ENCODE results near the gene CIAO1.
"Not testable (repeated sequence)": the region's sequence is repeated elsewhere in the genome, so short reads cannot be mapped to it uniquely, and the experiment has no call there.

The CIAO1 gene

DNA sequence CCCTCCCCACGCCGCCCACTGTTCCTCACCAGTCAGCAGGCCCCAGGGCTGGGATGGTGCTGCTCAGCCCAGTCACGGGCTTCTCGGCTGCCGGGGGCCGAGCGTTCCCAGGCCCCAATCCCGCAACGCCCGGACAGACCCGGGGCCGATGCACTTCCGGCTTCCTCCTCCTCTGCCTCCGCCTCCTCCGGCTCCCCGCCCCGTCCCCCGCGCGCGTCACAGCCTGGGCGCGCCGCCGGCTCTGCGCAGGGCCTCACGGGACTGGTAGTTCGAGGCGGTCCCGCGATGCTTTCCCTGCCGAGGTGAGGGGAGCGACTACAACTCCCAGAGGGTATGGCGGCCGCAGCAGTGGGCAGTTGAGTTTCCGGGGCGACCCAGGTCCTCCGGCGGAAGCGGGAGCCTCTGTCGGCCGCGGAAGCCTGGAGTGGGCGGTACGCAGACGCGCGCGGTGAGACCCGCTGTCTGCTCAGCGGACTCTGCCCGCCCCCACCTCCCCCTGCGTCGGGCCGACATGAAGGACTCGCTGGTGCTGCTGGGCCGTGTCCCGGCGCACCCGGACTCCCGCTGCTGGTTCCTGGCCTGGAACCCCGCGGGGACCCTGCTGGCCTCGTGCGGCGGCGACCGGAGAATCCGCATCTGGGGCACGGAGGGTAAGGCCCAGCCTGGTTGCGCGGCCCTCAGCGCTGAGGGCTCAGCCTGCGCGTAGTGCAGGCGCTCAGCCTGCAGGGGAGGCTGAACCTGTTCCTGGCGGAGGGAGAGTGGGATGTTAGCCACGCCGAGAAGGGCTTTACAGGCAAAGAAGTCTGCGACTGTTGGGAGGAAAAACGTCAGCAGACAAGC, at the start of gene CIAO1, which contains the start of gene TMEM127:
CIAO1 (plus strand) TSS at position 386 of the 840 bp plus-strand sequence; CDS start at position 512, 126 bp downstream.
TMEM127 (minus strand) TSS at position 158 of the 840 bp plus-strand sequence. CDS start 616 bp downstream, outside the sequence.
- DNase-seq, result peak; percentile 97 to 98

DNA sequence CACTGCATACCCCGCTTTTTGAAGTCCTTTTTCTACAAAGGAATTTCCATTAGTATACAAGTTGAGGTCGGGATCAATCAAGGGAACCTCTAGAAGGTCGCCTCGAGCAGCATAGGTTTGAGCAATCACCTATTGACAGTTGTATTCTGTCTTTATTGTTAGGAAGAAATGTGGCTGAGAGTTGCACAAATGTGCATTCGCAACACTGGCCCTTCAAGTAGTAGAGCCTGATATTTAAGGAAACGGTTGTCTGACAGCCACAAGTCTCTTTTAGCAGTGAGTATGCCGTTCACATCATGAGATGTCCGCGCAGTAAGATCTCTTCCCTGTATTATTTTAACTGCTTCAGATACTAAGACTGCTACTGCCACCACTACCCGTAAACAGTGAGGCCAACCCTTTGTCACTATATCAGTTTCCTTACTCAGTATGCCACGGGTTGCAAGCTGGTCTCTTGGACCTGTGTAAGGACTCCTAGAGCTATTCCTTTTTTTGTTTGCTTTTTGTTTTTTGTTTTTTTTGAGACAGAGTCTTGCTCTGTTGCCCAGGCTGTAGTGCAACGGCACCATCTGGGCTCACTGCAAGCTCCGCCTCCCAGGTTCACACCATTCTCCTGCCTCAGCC, 47.4 kb upstream of the CIAO1 start:
- DNase-seq, result no peak

DNA sequence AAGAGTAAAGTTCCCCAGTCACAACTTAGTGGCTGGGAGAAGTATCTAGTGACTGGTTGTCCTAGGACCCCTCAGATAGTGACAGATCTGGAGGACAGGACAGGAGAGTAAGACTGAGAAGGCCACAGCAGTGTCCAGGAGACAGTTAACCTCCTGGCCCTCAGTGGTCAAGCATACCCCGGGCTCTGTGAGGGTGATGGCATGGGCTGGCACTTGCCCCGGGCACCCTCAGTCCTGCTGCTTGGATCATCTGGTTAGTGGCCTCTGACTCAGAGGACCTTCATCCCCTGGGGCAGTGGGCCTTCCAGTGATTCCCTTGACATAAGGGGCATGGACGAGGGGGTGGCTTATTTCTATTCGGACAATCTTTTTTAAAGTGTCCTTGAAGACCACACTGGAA, 46.1 kb upstream of the CIAO1 start:
- not testable (repeated sequence) for DNase-seq

DNA sequence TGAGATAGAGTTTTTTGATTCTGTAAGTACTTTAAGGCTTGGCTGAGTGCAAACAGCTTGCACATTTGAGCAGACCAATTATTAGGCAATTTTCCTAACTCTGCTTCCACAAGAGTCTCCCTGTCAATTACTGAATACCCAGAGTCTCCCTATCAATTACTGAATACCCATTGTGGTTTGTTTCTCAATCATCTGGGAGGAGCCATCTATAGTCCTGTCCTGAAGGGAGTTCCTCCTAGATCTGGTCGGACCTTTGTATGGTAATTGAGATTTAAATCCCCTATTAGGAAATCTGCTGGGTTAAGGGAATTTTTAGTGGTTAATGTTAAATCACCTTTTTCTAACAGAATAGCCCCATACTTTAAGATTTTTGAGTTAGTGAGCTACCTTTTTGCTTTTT, 44.9 kb upstream of the CIAO1 start:
- not testable (repeated sequence) for DNase-seq

DNA sequence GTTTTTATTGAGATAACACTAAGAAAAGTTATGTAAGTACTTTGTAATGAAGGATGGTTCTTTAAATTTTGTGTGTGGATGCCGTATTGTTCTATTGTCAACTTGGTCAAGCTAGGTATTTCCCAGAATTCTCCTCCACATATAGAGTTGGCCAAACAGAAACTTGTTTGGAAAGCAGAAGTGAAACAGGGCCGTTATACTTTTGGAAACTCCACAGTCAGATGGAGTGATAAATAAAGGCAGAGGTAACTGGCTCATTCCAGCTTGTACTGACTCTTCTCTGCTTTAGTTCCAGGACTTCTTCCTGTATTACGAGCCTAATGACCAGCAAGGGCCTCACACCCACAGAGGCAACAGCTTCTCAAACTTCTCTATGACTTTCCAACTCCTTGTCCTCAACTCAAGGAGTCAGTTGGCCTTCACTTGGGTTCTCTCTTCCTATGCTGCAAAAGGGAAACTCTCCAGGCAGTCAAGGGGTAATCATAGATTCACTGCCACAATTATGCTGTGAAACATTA, 41.0 kb upstream of the CIAO1 start:
- peak; percentile 21 to 33 for DNase-seq

DNA sequence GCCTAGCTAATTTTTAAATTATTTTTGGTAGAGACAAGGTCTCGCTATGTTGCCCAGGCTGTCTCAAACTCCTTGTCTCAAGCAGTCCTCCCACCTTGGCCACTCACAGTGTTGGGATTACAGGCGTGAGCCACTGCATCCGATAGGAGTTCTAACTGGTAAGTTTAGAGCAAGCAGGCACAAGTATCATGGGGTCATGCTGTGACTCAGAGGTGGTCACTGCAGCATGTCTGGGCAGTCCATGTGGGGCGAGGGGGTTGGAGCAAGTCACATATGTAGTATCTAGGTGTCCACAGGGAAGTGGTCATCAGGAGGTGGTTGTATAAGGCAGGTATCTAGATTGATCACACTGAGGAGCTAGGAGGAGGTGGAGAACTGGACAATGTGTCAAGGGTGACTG, 34.7 kb upstream of the CIAO1 start:
- DNase-seq, result no peak

DNA sequence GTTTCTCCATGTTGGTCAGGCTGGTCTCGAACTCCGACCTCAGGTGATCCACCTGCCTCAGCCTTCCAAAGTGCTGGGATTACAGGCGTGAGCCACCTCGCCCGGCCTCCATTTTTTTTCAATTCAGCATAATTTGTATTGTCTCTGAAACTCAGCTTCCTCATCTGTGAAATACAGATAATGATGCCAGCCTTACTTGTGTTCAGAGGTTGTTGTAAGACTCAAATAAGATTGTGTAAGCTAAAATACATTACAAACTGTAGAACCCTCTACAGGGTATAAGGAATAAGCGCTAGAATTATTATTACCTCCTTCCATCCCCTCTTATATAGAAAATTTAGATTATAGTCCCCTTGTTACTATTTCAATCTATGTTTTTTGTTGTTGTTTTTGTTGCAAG, 32.6 kb upstream of the CIAO1 start:
- DNase-seq, result no peak

DNA sequence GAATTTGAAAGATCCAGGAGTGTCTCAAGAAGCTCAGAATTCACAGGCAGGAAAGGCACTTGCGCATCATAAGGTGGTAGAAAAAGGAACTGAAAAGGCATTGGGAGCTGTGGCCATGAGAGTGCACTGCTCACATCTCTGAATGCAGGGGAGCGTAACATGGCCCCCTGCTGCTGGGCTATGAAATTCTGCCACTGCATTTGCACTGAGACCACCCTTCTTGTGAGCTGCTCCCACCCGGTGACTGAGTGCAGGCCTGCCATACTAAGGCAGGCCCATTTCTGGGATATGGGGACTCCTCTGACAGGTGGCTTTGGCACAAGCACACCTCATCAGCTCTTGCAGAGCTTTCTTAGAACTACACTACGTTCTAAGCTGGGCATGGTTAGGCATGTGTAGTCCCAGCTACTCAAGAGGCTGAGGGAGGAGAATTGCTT, 32.1 kb upstream of the CIAO1 start:
- peak in 1 of 2 donors; percentile 13 for DNase-seq

DNA sequence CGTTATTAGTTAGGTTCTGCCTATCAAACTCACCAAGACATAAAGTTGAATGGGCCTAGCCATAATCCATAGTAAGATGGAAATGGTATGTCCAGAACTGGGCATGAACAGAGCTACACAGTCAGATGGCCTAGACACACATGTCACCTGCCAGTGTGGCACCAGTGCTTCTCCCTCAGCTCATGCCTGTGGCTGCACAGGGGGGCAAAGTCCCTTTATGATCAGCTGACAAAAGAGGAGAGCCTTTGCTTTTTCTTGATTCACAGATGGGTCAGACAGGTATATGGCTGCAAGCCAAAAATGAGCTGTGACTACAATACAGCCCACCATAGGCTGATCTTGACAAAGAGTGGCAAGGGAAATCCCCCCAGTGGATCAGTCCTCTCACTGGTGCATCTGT, 29.1 kb upstream of the CIAO1 start:
- no peak for DNase-seq

DNA sequence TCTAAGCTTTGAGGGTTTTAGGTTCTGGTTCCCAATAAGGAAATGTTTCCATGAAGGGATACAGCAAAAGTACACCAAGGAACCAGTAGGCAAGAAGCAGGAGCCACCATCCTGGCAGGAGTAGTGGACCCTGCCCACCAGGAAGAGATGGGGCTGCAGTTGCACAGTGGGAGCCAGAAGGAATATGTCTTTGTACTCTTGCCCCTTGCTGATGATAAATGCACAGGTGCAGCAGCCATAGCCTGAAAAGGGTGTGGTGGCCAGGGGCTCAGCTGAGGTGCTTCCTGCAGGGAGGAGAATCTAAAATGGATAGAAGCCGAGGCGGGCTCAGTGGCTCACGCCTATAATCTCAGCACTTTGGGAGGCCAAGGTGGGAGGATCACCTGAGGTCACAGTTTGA, 27.8 kb upstream of the CIAO1 start:
- DNase-seq, result no peak

DNA sequence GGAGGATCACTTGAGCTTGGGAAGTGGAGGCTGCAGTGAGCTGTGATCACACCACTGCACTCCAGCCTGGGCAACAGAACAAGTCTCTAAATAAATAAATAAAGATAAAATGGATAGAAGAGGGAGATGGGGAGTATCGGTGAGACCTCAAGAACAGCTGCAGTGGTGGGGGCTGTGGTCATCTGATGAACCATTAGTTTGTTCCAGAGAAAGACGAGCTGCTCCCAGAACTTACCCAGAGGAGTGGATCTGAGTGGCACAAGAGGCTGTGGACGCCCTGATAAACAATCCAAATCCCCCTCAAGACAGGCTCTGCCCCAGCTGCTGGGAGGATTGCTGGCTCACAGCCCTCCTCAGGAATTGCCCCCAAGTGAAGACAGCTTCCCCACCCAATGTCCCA, 26.9 kb upstream of the CIAO1 start:
- DNase-seq, result no peak

DNA sequence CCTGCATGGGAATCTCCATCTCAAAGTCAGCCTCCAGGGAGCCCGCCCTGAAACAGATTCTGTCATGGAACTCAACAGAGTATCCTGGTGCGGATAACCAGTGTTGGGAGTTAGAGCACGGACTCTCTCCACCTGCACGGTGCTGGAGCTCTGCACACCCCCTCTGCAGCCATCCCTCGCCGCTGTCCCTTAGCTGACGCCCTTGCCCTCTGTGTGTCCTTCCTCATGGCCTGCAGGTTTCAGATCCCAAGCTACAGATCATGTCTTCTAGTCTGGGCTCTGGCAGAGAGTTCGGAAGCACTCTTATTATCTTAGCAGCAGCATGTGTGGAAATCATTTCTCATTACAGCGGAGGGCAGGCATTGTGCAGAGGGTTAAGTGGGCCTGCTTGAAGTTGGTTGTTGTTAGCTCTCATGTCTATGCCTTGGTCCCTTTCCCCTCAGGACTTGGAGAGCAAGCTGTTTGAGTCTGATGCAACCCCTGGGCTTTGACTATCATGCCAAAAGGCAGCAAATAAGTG, 26.2 kb upstream of the CIAO1 start:
- no peak for DNase-seq

DNA sequence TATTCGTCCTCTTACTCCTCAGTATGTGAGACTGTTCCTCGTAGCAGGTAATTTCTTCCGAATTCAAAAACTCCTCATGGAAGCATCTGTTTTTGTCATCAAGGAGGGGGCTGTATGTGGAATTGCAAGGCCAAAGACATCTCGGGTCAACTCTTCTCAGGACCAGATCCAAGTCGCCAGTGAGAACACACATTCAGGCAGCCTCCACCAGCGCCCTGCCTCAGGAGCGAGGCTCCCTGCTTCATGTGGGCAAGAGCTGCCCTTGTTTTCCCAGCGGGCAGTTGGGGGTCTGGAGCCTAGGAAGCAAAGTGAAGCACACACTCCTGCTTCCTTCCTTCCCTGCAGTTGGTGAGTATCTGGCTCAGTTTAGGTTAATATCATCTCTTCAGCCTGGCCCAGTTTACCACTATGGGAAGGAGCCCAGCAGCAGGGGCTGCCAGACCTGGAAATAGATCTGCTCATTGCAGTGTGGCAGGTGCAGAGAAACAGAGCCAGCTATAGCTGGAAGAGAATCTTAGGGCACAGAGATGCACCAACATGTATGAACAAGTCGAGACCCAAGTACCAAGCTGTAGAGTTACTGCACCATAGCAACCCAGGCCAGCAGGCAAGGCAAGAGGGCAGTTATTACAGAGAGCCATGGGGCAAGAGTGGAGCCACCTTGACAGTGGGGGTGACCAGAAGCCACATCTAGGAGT, 25.5 kb upstream of the CIAO1 start:
- no peak for DNase-seq

DNA sequence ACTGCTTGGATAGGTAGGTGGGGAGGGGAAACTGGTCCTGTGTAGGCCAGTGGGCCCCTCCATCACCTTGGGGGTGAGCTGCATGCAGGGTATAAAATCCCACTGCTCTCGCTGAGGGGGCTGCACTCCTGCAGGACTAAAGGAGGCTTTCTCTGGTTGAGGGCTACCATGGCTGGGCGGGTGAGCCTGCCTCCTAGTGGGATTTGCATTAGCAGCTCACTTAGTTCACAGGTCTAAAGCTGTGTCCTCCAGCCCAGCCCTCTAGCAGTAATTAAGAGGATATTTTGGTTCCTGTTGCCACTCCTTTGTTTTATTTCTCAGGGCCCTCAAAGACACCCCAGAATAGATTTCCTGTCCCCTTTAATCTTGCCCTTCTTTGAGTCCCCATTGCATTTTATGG, 24.8 kb upstream of the CIAO1 start:
- no peak for DNase-seq

DNA sequence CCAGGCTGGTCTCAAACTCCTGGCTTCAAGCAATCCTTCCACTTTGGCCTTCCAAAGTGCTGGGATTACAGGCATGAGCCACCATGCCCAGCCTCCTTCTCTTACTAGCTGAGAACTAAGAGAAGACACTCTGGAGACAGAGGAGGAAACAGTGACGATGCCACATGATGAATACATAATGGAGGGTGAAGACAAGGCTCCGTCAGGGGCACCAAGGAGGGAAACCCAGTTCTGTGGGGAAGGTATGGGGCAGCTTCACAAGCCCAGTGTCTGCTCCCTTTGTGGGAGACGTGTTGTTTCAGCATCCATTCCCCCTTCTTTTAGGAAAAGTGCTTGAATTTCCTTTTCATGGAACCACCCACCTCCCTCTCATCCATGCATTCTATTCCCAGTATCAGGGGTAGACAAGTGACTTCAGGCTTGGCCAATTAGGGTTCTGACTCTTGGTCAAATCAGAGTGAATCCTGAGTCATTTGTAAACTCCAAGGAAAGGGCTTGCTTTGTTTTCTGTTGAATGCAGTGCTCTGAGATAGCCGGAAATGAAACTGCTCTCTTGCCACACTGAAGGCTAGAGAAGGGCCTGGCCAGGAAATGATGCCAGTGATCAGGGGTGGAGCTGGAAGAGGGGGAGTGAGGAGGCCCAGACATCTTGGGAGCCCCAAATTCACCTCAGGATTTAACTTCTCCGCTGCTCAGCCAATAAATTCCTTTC, 24.0 kb upstream of the CIAO1 start:
- peak; percentile 76 for DNase-seq

DNA sequence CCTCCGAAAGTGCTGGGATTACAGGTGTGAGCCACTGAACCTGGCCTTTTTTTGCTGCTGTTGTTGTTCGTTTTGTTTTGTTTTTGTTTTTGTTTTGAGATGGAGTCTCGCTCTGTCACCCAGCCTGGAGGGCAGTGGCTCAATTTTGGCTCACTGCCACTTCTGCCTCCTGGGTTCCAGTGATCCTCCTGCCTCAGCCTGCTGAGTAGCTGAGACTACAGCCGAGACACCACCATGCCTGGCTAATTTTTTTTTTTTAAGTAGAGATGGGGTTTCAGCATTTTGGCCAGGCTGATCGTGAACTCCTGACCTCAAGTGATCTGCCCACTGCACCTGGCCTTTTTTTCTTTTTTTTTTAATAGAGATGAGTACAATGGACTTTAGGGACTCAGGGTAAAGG, 22.2 kb upstream of the CIAO1 start:
- no peak for DNase-seq

DNA sequence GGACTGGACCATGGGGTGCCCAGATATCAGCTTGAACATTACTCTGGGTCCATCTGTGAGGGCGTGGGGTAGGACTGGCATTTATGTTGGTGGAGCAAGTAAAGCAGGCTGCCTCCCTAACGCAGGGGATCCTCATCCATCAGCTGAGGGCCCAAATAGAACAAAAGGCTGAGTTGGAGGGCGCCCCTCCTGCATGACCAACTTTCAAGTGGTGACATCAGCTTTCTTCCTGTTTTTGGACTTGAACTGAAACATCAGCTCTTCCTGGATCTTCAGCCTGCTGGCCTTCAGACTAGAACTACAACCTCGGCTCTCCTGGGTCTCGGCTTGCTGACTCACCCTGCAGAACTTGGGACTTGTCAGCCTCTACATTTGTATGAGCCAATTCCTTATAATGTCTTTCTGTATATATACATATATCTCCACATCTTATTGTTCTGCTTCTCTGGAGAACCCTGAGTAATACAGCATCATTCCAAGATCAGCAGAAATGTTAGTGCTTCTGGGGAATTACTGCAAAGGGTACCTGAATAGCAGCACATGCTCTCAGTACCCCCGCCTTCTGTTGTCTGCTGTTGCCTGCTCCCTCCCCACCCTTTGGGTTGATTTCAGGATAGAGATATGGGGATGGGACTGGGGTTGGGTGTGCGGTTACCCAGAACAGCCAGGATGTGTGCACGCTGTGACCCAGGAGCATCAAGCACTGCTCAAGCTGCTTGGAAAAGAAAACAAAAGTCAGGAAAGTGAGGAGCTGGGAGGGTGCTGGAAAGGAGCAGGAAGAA, 20.2 kb upstream of the CIAO1 start:
- peak in 1 of 2 donors; percentile 69 for DNase-seq

DNA sequence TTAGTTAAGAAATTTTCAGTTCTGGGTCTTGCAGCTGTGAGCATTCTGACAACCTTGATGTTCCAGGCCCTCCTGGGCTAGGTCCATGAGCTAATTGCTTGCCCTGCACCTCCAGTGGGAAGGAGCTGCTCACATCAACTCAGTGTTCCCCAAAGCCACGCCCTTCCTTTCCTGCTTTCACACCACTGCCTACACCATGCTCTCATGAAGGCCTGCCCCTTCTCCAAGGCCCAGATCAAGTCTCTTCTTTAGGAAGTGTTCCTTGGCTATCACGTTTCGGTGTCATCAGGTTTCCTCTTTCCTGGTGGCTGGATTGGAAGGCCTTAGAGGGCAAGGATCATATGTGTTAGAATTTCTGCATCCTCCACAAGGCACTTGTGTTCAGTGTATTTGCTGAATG, 19.0 kb upstream of the CIAO1 start:
- DNase-seq, result no peak

DNA sequence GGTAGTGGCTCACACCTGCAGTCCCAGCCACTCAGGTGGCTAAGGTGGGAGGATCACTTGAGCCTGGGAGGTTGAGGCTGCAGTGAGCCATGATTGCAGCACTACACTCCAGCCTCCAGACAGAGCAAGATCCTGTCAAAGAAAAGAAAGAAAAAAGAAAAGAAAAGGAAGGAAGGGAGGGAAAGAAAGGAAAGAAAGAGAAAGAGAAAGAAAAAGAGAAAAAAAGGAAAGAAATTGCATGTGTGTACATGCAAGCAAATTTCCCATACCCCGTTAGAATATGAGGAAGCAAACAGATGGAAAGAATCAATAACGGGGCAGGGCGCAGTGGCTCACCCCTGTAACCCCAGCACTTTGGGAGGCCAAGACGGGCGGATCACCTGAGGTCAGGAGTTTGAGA, 18.1 kb upstream of the CIAO1 start:
- no peak for DNase-seq

DNA sequence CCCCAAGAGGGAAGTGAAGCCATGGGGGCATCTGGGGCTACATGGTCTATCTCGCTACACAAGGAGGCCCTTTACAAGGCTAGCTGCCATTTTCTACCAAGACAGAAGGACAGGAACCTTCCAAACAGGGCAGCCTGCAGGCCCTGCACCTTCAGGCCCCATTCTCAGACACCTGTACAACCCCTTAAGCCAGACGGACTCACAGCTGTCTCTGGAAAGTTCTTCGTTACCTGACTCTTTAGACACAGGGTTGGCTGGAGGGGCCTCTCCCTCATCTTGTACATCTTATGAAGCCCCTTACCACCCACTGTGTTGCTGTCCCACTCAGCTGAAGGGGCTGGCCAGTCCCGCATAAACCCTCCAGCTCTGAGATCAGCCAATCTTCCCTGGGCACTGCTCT, 17.4 kb upstream of the CIAO1 start:
- DNase-seq, result no peak

DNA sequence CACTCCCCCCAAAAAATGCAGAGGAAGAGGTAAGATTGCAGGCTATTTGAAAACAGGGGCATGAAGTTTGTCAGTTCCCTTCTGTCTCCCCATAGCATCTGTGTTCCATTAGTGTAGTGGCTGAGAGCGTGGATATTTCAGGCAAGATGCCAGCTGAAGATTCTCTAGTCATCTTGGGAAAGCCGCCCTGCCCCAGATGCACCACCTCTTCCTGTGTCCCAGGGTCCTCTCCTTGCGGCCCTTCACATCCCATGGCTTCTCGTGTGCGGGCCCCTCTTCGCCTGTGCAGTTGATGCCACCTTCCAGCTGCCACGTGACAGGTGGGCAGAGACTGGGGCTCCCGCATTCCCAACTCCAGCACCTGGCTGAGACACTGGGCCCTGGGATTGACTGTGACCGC, 16.4 kb upstream of the CIAO1 start:
- DNase-seq, result no peak

DNA sequence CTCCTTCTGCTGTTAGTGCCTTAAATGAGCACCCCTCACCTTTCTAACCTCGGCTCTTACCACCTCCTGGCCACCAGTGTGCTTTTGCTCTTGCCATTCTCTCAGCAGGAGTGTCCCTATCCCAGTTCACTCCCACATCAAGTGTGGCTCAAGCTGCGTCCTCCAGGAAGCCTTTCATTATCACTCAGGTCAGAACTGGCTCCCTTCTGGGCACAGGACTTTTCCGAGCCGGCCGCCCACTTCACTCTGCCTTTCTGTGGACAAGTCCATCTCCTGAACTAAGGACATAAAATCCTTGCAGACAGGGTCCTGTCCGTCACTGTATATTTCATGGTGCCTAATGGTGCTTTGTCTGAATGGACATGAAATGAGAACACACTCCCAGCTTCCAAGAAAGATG, 15.8 kb upstream of the CIAO1 start:
- no peak for DNase-seq
